Measurements from ENCODE around the gene CREBRF.
"Not testable (repeated sequence)": the region's sequence is repeated elsewhere in the genome, so short reads cannot be mapped to it uniquely, and the experiment has no call there.

CREBRF gene

GRCh38 chr5:173018358-173018757, 37.8 kb upstream of the CREBRF start:
- Histone ChIP-seq H3K4me1 (ENCODE audit: control insufficient read depth, insufficient read depth, low read length) (peaks cover 7% of the 10 kb centered on the region), H3K9me3 (ENCODE audit: control insufficient read depth, insufficient read depth, low read length) (no peaks in the 10 kb centered on the region), H3K4me3 (ENCODE audit: low read depth, low read length) (no peak overlapping the region), H3K36me3 (ENCODE audit: control insufficient read depth, insufficient read depth, low read length) (no peaks in the 10 kb centered on the region), H3K27me3 (ENCODE audit: control insufficient read depth, insufficient read depth, low read length) (no peaks in the 10 kb centered on the region), H3K9ac (ENCODE audit: low read depth, low read length) (no peak overlapping the region)

- Histone ChIP-seq H3K9ac (ENCODE audit: low read depth, low read length) (no peak overlapping the region), H3K27me3 (ENCODE audit: control insufficient read depth, insufficient read depth, low read length) (no peaks in the 10 kb centered on the region), H3K36me3 (ENCODE audit: control insufficient read depth, insufficient read depth, low read length) (no peaks in the 10 kb centered on the region), H3K9me3 (ENCODE audit: control insufficient read depth, insufficient read depth, low read length) (no peaks in the 10 kb centered on the region), H3K4me1 (ENCODE audit: control insufficient read depth, insufficient read depth, low read length) (peaks cover 5% of the 10 kb centered on the region), H3K4me3 (ENCODE audit: low read depth, low read length) (no peak overlapping the region)
These were observed 36.0 kb upstream of the CREBRF start for GRCh38 chr5:173020154-173020581.

- Histone ChIP-seq H3K4me3 (ENCODE audit: low read depth, low read length) (no peak overlapping the region), H3K36me3 (ENCODE audit: control insufficient read depth, insufficient read depth, low read length) (no peaks in the 10 kb centered on the region), H3K9ac (ENCODE audit: low read depth, low read length) (no peak overlapping the region), H3K4me1 (ENCODE audit: control insufficient read depth, insufficient read depth, low read length) (peaks cover 4% of the 10 kb centered on the region), H3K9me3 (ENCODE audit: control insufficient read depth, insufficient read depth, low read length) (no peaks in the 10 kb centered on the region), H3K27me3 (ENCODE audit: control insufficient read depth, insufficient read depth, low read length) (no peaks in the 10 kb centered on the region)
These were observed 35.5 kb upstream of the CREBRF start for GRCh38 chr5:173020643-173021042.

GRCh38 chr5:173025651-173026050, 30.5 kb upstream of the CREBRF start:
- H3K9ac ChIP-seq (ENCODE audit: low read depth, low read length): no peak overlapping the region
- H3K9me3 ChIP-seq (ENCODE audit: control insufficient read depth, insufficient read depth, low read length): no peaks in the 10 kb centered on the region
- H3K4me3 ChIP-seq (ENCODE audit: low read depth, low read length): no peak overlapping the region
- H3K27me3 ChIP-seq (ENCODE audit: control insufficient read depth, insufficient read depth, low read length): no peaks in the 10 kb centered on the region
- H3K4me1 ChIP-seq (ENCODE audit: control insufficient read depth, insufficient read depth, low read length): no peaks in the 10 kb centered on the region
- H3K36me3 ChIP-seq (ENCODE audit: control insufficient read depth, insufficient read depth, low read length): no peaks in the 10 kb centered on the region

DNA sequence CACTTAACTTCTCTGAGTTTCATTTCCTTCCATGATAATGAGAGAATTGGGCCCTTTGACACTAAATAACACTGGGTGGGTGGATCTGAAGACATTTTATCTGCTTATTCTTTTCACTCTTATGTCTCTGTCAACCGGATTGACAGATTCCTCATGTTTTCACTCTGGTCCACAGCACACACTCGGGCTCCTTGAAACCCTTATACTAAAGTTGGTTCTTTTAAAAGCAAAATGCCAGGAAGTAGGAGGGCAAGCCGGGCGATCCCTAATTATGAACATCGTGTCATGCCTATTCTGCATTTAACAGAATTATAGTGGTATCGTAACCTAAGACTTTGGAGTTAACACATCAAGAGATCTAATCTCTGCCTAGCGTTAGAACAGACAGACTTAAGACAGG, 28.2 kb upstream of the CREBRF start:
- Histone ChIP-seq H3K27me3 (ENCODE audit: control insufficient read depth, insufficient read depth, low read length) (no peaks in the 10 kb centered on the region), H3K9me3 (ENCODE audit: control insufficient read depth, insufficient read depth, low read length) (no peaks in the 10 kb centered on the region), H3K4me1 (ENCODE audit: control insufficient read depth, insufficient read depth, low read length) (no peaks in the 10 kb centered on the region), H3K36me3 (ENCODE audit: control insufficient read depth, insufficient read depth, low read length) (no peaks in the 10 kb centered on the region), H3K4me3 (ENCODE audit: low read depth, low read length) (no peak overlapping the region), H3K9ac (ENCODE audit: low read depth, low read length) (no peak overlapping the region)

- H3K9ac ChIP-seq (ENCODE audit: low read depth, low read length): peak overlapping the region; percentile 8
These were observed 27.3 kb upstream of the CREBRF start for GRCh38 chr5:173028811-173029327.

GRCh38 chr5:173029499-173029921, 26.6 kb upstream of the CREBRF start:
- H3K9ac ChIP-seq (ENCODE audit: low read depth, low read length): no peak overlapping the region
- H3K36me3 ChIP-seq (ENCODE audit: control insufficient read depth, insufficient read depth, low read length): no peaks in the 10 kb centered on the region
- no peaks in the 10 kb centered on the region for H3K27me3 ChIP-seq (ENCODE audit: control insufficient read depth, insufficient read depth, low read length)
- H3K4me1 ChIP-seq (ENCODE audit: control insufficient read depth, insufficient read depth, low read length): no peaks in the 10 kb centered on the region
- H3K4me3 ChIP-seq (ENCODE audit: low read depth, low read length): no peak overlapping the region
- no peaks in the 10 kb centered on the region for H3K9me3 ChIP-seq (ENCODE audit: control insufficient read depth, insufficient read depth, low read length)

More at GRCh38 chr5:173028811-173029327, 27.3 kb upstream of the CREBRF start:
- no peaks in the 10 kb centered on the region for H3K9me3 ChIP-seq (ENCODE audit: control insufficient read depth, insufficient read depth, low read length)
- H3K4me1 ChIP-seq (ENCODE audit: control insufficient read depth, insufficient read depth, low read length): no peaks in the 10 kb centered on the region
- no peak overlapping the region for H3K4me3 ChIP-seq (ENCODE audit: low read depth, low read length)
- H3K36me3 ChIP-seq (ENCODE audit: control insufficient read depth, insufficient read depth, low read length): no peaks in the 10 kb centered on the region
- H3K27me3 ChIP-seq (ENCODE audit: control insufficient read depth, insufficient read depth, low read length): no peaks in the 10 kb centered on the region

DNA sequence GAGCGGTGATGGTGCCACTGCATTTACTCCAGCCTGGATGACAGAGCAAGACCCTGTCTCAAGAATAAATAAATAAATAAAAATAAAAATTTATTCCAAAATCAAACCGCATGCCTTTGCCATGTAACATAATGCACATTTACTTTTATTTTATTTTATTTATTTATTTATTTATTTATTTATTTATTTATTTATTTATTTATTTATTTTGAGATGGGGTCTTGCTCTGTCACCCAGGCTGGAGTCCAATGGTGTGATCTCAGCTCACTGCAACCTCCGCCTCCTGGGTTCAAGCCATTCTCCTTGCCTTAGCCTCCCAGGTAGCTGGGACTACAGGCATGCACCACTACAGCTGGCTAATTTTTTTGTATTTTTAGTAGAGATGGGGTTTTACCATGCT, 24.1 kb upstream of the CREBRF start:
- H3K4me3 ChIP-seq (ENCODE audit: low read depth, low read length); H3K36me3 ChIP-seq (ENCODE audit: control insufficient read depth, insufficient read depth, low read length); H3K27me3 ChIP-seq (ENCODE audit: control insufficient read depth, insufficient read depth, low read length); H3K9me3 ChIP-seq (ENCODE audit: control insufficient read depth, insufficient read depth, low read length); H3K9ac ChIP-seq (ENCODE audit: low read depth, low read length); H3K4me1 ChIP-seq (ENCODE audit: control insufficient read depth, insufficient read depth, low read length): not testable (repeated sequence)

DNA sequence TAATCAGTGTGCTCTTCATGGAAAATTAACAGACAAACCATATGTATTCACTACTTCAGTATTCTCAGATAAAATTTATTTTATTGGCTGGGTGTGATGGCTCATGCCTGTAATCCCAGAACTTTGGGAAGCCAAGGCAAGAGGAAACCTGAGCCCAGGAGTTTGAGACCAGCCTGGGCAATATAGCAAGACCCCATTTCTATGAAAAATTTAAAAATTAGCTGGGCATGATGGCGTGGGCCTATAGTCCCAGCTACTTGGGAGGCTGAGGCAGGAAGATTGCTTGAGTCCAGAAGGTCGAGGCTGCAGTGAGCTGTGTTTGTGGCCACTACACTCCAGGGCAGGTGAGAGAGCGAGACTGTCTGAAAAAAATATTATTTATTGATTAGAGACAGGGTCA, 23.4 kb upstream of the CREBRF start:
- Histone ChIP-seq H3K27me3 (ENCODE audit: control insufficient read depth, insufficient read depth, low read length) (no peaks in the 10 kb centered on the region), H3K4me1 (ENCODE audit: control insufficient read depth, insufficient read depth, low read length) (no peaks in the 10 kb centered on the region), H3K36me3 (ENCODE audit: control insufficient read depth, insufficient read depth, low read length) (no peaks in the 10 kb centered on the region), H3K9ac (ENCODE audit: low read depth, low read length) (no peak overlapping the region), H3K4me3 (ENCODE audit: low read depth, low read length) (no peak overlapping the region), H3K9me3 (ENCODE audit: control insufficient read depth, insufficient read depth, low read length) (no peaks in the 10 kb centered on the region)

- Histone ChIP-seq H3K36me3 (ENCODE audit: control insufficient read depth, insufficient read depth, low read length) (no peaks in the 10 kb centered on the region), H3K4me3 (ENCODE audit: low read depth, low read length) (no peak overlapping the region), H3K4me1 (ENCODE audit: control insufficient read depth, insufficient read depth, low read length) (no peaks in the 10 kb centered on the region), H3K9me3 (ENCODE audit: control insufficient read depth, insufficient read depth, low read length) (no peaks in the 10 kb centered on the region), H3K9ac (ENCODE audit: low read depth, low read length) (no peak overlapping the region), H3K27me3 (ENCODE audit: control insufficient read depth, insufficient read depth, low read length) (no peaks in the 10 kb centered on the region)
These were observed 22.2 kb upstream of the CREBRF start for GRCh38 chr5:173033923-173034322.

GRCh38 chr5:173035904-173036707, 20.0 kb upstream of the CREBRF start:
- Histone ChIP-seq H3K4me1 (ENCODE audit: control insufficient read depth, insufficient read depth, low read length) (no peaks in the 10 kb centered on the region), H3K9me3 (ENCODE audit: control insufficient read depth, insufficient read depth, low read length) (no peaks in the 10 kb centered on the region), H3K27me3 (ENCODE audit: control insufficient read depth, insufficient read depth, low read length) (no peaks in the 10 kb centered on the region), H3K9ac (ENCODE audit: low read depth, low read length) (no peak overlapping the region), H3K4me3 (ENCODE audit: low read depth, low read length) (no peak overlapping the region), H3K36me3 (ENCODE audit: control insufficient read depth, insufficient read depth, low read length) (no peaks in the 10 kb centered on the region)

- H3K9me3 ChIP-seq (ENCODE audit: control insufficient read depth, insufficient read depth, low read length): no peaks in the 10 kb centered on the region
- H3K27me3 ChIP-seq (ENCODE audit: control insufficient read depth, insufficient read depth, low read length): no peaks in the 10 kb centered on the region
- no peaks in the 10 kb centered on the region for H3K36me3 ChIP-seq (ENCODE audit: control insufficient read depth, insufficient read depth, low read length)
- no peak overlapping the region for H3K9ac ChIP-seq (ENCODE audit: low read depth, low read length)
- H3K4me1 ChIP-seq (ENCODE audit: control insufficient read depth, insufficient read depth, low read length): no peaks in the 10 kb centered on the region
- no peak overlapping the region for H3K4me3 ChIP-seq (ENCODE audit: low read depth, low read length)
These were observed 17.0 kb upstream of the CREBRF start for GRCh38 chr5:173039188-173039587.

All from iPS-15b (cell line).